Hypothalamus (tissue), 51 donors: Measurements from ENCODE around the gene NCOA7.
A peak's percentile ranks its signal among the peaks of the same experiment; 100 is the strongest.

Experiments used
- DNase-seq, 51 donors: peaks; one replicate each; lab custom pipeline; 2025; lab: John Stamatoyannopoulos, UW

Gene NCOA7

DNA sequence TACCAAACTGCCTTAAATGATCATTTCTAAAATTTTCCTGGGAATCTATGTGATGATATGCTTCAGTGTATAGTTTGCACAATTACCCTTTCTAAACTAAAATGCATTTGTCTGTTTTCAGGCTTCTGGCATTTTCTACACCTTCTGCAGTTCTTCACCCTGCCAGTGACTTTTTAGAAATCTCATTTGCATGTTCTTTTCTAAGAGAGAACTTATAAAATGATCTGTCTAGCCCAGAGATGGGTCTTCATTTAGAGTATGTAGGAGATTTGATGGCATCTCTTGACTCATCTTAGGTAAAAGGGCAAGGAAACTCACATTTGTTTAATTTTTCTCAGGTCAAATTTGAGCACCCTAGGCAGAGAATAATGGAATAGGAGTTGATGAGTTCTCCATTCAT, 17.8 kb downstream of the NCOA7 start:
- DNase-seq: no peak

DNA sequence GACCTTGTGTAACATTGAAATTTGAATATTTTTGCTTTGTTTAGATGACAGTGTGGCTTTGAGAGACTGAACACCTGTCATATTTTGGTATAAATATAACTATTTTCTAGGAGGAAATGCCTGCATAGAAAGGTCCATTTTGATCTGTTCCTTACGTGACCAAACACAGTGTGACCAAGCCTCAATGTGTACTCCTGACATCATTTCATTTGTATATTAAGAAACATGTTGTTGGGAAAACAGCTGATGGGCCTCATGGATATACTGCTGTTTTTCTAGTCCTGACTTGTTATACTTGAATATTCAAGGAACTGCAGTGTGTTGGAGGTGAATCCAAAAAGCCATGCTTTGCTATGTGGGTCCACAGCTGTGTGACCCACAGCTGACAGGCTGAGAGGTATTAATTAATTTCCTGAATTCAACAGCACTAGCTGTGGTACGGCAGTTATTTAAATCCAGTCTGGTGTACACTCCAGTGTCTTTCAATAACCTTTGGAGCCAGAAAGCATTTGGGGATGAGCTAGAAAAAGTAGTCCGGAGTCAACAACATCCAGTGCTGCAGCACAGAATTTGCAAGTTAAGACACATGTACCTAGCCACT, 18.9 kb downstream of the NCOA7 start:
- DNase-seq: no peak

DNA sequence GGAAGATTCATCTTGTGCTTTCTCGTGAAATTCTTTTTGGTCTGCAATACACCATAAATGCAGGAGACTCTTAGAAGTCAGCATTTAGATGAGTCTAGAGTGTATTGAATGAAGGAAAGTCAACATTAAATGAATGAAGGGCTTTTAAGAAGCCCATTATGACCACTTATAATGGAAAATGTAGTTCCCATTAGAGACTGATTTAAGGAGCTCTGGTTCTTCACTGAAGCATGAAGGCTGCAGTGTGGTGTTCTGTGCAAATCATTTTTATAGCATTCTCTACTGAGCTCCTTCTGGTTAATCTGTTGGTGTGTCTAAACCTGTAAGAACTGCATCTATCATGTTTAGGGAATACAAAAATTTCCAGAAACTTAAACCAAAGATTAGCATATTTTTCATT, 19.7 kb downstream of the NCOA7 start:
- DNase-seq: no peak

DNA sequence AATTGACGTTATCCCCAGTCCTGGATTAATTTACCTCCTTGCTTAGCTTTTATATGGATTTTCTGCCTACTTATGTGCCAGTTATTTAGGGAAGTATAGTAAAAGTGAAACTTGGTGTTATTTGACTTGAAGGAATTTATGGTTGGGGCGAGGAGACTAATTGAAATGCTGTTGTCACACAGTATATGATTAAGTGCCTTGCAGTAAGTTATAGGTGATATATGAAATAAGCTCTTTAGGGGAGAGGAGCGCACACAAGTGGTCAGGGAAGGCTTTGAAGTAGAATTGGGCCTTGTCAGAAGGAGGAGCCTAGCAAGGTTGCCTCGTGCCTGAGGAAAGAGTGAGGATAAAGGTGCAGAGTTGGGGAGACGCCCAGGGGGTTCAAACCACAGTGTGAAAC, 20.5 kb downstream of the NCOA7 start:
- DNase-seq: no peak

DNA sequence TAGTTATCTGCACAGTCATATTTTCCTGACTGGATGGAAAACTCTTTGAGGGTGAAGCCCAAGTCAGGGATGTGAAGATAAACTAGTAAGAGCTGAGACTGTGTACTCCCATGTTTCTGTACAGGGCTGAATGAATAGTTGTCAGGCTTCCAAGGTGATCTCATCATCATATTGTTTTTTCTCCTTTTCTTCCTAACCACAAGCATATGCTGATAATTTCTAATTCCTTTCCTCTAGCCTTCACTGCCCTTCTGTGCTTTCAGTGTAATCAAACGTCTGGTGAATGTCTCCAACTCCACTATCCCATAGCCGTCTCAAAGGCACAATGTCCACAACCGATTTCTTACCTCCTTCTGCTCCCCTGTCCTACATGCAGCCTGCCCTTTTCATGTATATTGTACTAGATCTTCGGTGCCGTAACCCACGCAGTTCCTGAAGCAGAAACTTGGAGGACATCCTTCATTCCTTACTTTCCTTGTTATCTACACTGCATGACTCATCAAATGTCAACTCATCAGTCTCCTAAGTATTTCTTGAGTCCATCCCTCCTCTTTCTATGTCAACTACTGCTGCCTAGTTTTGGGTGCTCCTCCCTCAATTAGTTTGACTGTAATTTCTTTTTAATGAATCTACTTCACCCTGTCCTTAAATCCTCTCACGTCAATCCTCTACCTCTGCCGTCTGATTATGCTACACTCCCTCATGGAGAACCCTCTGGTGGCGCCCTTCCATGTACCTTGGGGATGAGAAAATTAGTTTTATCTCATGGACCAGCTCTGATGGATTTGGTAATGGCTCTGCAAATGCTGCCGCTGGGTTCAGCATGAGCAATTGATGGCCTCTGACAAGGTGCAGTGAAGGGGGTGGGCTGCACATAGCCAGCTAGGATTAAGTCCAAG, 21.9 kb downstream of the NCOA7 start:
- peak in 2 of 51 donors; percentile 21 to 29 for DNase-seq

DNA sequence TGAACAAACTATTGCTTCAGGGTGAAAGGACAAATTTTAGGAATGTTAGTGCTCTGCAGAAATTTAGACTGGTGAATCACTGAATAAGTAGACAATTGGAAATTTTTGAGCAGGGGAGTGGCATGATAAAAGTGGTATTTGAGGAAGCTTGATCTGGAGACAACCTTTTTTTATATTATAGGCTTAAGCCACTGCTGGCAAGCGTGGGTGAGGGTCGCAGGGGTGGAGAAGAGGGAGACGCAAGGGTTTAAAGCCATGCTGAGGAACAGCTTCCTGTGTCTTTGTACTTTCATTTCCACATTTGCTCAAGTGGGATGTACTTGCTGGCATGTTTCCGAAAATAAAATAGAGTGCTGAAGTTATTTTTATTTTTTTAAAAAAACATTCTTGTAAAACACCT, 23.7 kb downstream of the NCOA7 start:
- no peak for DNase-seq

DNA sequence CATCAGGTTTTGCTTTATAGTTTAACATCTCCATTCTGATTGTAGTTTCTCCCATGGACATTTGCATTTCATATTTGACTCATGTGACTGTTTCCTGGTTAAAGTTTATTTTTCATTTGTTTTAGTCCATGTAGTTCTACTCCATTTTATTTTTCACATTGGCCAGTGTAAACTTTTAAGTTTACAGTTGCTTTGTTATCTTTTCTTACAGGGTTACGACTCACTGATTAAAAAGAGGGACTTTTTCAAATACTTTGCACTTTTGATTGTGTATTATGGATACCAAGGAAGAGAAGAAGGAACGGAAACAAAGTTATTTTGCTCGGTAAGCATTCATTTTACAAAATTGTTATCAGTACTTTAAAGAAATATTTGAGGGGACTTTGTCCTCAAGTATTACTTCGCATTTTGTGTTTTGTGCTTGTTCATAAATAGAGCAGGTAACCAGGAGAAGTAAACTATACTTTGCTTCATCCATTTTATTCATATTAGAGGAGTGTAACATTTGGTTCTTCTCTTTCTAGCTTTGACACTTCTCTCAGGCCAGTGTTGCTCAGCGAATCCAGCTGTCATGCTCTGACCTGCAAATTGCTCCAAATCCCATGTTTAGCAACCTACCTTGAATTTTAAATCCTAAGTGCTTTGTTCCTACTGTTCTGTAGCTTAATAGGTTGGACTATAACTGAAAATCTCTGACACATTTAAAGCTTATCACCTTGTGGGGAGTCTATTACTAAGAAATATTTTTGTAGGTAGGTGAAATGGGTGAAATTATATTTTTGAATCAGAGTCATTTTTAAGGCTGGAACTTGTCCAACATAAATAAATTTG, 24.5 kb downstream of the NCOA7 start:
- DNase-seq: no peak

DNA sequence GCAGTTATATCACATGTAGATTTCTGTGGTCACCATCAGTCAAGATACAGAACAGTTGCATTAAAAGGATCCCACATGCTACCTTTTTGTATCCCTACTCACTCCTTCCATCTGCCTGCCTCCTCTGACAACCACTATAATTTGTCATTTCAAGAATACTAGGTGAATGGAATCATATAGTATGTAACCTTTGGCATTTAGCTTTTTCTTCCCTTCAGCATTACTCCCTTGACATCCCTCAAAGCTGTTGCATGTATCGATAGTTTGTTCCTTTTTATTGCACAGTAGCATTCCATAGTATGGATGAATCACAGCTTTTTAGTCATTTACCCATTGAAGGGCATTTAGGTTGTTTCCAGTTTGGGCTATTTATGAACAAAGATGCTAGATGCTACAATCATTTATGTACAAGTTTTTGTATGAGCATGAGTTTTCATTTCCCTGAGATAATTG, 26.1 kb downstream of the NCOA7 start:
- DNase-seq: no peak

DNA sequence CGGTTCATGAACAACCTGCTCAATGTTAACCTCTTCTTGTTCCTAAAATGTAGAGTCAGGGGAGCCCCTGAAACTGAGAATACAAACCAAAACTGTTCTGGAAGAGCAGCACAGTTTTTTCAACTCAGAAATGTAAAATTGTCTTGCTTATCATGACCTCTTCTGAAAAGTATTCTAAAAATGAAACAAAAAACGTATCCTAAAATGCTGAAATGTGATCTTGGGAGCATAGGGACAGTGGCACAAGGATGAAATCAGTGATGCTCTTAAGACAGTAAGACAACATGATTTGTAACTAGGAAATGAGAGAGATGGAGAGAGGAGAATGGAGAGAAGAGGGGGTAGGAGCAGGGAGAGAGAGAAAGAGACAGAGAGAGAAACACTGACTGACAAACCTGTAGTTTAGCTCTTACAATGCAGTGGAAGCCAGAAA, 27.5 kb downstream of the NCOA7 start:
- no peak for DNase-seq

DNA sequence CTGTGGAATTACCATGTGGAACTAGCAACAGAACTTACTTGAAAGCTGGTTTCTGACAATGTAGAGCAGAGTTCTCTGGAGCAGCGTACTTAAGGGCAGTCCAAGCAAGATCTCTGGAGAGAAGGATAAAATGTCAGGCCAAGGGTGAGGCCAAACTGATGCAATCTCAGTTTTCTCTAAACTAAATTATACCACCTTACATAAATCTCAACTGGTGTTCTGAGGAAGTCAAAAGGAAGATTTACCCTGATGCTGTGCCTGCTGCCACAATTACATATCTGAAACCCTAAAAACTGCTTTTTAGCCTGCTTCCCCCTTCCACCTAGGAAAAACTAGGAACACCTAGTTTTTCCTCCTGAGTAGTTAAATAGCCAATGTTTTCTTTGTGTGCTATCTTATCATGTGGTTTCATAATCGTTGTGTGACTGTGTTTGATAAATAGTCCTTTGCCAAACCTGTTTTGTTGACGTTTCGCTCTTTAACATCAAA, 28.1 kb downstream of the NCOA7 start:
- no peak for DNase-seq

DNA sequence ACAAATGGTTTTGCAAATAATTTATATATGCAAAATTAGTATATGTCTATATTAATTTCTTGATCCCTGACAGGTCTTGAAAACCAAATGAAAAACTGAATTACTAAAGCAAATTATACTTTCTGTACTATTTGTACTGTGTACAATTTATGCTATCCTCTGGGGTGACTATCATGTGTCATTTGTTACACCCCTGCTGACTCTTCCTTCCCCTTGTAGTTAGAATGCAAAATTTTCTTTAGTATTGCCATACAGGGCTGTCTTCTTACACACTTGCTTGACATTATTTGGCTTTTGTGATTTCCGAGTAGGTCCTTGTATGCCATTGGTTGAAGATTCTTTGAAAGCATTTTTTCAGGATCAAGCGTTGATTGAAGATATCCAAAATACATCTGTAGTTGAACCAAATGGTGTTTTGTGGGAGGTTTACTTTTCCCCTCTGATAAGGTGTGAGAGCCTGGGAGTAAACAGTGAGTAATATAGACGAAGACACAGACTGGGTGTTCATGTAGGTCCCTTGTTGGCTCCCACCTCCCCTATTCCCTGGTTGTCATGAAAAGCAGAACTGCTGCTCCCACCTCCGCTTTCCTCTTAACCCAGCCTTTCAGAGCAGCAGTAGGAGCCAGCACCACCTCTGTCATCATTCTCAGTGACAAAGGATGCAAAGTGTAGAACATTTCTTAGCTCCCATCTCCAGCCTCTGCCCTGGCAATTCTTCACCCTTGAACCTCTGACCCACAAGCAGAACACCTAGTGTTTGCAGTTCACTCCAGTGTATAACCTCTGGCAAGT, 29.0 kb downstream of the NCOA7 start:
- DNase-seq: no peak

DNA sequence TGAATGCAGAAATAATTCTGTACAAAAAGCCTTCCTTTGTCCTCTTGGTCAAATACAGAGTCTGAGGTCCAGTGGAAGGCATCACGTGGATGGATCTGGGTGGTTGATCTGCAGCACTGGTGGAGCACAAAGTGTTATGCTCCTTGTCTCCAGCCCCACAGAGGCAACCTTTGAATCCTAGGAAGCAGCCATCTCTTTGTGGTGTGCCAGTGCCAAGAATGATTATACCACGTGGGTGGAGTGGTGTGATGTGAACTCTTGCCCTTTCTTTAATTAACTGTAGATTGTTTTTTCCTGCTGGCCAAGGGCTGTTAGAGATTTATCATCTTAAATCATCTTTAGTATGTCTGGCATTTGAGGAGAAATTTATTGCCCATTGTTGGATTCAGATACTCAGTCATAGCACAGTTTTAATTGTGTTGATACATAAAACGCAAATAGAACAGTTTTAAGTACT, 31.1 kb downstream of the NCOA7 start:
- DNase-seq: peak in 15 of 51 donors; percentile 10 to 52 (median 27)

DNA sequence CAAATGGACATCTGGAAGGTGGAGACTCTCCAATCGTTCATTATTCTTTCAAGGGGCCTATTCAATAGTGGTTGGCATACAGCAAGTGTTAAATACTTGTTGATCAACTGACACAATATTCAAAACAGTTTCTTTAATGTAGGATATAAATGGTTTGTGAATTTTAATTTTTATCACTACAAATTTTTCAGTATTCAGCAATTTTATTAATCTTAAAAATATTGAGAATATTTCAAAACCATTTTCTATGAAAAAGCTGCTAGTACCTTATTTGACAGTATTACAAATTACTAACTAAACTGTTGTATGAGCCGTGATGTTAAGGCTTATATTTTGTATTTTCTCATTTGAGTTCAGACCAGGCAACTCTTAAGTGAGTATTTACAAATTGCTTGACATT, 32.4 kb downstream of the NCOA7 start:
- no peak for DNase-seq

DNA sequence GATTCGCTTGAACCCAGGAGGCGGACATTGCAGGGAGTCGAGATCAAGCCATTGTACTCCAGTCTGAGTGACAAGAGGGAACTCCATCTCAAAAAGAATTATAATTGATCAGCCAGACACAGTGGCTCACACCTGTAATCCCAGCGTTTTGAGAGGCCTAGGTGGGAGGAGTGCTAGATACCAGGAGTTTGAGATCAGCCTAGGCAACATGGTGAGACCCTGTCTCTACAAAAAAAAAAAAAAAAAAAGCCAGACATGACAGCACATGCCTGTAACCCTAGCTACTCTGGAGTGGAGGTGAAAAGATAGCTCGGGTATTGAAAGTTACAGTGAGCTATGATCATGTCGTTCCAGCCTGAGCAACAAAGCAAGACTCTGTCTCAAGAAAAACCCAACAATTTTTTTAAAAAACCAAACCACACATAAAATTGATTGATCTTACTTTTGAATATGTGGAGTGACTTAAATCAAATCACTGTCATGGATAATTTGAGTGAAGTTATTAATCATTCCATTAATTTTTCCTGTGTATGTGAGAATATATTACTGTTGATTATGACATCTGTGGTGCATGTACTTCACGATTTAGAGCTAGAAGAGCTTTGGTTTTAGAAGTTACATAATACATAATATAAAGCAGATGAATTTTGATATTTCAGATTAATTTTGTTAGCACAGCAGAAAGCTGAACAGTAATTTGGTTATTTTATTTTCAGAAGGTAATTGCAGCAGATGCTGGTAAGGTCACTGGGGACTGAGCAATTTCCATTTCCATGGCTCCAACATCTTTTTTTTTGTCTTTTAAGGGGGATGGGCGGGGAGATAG, 34.4 kb downstream of the NCOA7 start:
- DNase-seq: no peak

DNA sequence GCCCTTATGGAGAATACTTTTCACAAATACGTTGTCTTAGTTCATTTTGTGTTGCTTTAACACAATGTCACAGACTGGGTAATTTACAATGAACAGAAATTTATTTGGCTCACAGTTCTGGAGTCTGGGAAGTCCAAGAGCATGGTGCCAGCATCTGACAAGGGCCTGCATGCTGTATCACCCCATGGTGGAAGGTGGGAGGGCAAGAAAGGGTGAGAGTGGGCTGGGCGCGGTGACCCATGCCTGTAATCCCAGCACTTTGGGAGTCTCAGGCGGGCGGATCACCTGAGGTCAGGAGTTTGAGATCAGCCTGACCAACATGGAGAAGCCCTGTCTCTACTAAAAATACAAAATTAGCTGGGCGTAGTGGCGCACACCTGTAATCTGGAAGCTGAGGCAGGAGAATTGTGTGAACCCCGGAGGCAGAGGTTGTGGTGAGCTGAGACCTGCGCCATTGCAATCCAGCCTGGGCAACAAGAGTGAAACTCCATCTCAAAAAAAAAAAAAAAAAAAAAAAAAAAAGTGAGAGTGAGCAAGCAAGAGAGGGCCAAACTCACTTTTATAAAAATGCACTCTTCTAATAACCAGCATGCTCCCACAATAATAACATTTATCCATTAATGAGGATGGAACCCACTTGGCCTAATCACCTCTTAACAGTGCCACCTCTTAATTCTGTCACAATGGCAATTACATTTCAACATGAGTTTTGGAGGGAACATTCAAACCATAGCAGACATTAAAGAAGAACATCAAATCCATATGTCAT, 36.1 kb downstream of the NCOA7 start:
- no peak for DNase-seq

DNA sequence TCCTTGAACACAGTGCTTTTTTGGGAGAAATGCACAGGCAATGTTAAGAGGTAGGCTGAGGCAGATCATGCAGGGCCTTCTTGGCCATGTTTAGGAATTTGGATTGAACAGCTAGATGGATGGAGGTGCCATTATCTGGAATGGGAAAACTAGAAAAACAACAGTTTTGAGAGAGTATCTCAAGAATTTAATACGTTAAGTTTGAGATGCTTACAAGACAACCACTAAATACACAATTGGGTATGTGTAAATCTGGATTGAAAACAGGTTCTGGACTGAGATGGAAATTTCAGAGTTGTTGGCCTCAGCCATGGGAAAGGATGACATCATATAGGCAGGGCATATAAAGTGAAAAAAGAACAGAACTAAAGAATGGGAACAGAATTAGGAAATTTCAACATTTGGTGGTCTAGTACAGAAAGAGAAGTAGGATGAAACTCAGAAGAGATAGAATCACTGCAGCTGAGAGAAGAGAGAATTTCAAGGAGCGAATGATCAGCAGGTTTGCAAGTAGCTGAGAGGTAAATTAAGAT, 37.1 kb downstream of the NCOA7 start:
- DNase-seq: no peak

DNA sequence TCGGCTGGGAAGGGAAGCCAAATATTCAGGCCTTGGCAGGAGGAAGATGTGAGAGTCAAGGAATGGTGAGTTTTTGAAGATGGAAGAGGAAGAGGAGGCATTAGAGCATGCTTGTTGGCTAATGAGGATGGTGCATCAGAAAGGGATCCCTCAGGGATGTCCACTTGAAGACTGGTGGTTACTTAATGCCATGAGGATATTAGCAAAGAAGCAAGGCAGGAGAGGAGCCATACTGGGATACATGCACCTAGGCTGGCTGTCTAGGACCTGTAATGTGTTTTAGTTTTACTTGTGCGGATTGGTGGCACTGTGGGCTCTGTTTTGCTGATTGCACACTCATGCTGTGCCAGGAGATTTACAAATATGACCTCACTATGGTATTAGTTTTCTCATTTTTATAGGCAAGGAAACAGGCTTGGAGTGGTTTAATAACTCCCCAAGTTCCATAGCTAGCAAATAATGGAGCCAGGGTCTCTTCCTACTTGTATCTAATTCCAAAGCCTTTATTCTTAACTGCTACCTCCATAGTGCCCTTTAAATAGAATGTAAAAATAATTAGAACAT, 37.8 kb downstream of the NCOA7 start:
- no peak for DNase-seq

DNA sequence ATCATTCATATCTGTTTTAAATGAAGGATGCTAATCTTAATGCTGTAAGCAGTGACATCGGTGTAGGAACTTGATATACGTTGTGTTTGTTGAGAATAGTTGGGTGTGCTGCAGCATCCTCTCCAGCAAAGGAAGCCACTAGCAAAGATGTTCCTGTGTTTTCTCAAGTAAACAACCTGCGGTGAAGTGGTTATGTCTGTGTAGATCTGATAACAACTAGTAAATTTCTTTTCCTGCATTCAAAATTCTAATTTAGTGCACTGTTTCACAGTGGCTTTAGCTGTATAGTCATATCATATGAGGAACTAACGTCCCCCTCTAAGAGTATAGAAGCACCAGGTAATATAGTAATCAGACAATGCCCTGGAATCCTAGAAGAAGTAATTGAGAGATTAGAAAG, 38.7 kb downstream of the NCOA7 start:
- DNase-seq: no peak
